ENCODE data around the gene RBM10. TPM values are rescaled to one million over a fixed set of nuclear protein-coding genes. Genes with fewer than 3 reads are reported as not detected.

Gene RBM10
- total and polyA plus RNA-seq, 12 donors = 23.1 to 32.1 (median 26.8) TPM

DNA sequence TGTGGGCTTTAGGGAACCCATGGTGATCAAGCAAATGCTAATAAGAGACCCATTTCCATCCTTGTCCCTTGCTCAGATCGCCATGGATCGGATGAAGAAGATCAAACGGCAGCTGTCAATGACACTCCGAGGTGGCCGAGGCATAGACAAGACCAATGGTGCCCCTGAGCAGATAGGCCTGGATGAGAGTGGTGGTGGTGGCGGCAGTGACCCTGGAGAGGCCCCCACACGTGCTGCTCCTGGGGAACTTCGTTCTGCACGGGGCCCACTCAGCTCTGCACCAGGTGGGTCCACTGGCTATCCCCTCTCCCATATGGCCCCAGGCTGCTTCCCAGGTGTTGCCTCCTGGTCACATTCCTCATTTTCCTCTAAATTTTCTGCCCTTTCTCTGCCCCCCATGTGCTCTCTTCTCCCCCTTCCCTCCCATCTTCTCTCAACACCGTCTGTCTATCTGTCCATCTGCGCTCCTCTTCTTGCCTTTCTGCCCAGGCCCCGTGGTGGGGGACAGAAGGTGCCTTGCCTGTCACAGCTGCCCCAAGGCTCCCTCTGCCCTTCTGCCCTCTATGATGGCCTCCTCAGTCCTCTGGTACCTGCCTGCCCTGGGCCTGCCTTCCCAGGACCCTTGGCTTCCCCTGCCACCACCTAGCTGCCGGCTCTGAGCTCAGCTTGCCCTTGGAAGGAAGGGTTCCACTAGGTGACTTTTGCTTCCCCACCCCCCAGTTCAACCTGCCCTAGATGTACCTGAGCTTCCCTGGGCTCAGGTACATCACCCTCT is 78.6 kb downstream of the RBM10 start:
- H3K36me3 ChIP-seq = peaks cover 0 to 59% (median 9%) of the 10 kb centered on the region in 9 donors
- no peak for DNase-seq
- no peak for ATAC-seq
- H3K9me3 ChIP-seq = no peaks in the 10 kb centered on the region
- H3K27me3 ChIP-seq = no peaks in the 10 kb centered on the region
- 90 to 93% methylated on average over 5 to 13 of the region's 13 CpGs for WGBS, 2 donors
- intact Hi-C loops (cut with DNase I) = no loop called here
- no peak overlapping the region for H3K4me3 ChIP-seq
- H3K4me1 ChIP-seq = peaks cover 0 to 22% (median 13%) of the 10 kb centered on the region in 9 donors
- H3K27ac ChIP-seq = no peak overlapping the region
- no peak for TF ChIP-seq CTCF (IDR thresholded peaks at IDR 0.05)

GRCh38 chrX:47224266-47224895 is 79.4 kb downstream of the RBM10 start:
- ATAC-seq (no peak), DNase-seq (no peak)
- peaks cover 0 to 3% (median 0%) of the 10 kb centered on the region in 7 donors for H3K27me3 ChIP-seq
- no peak overlapping the region for H3K27ac ChIP-seq
- H3K9me3 ChIP-seq = no peaks in the 10 kb centered on the region
- H3K4me1 ChIP-seq = peaks cover 0 to 22% (median 12%) of the 10 kb centered on the region in 9 donors
- intact Hi-C loops (cut with DNase I) = no loop called here
- WGBS, 2 donors = 86 to 92% methylated on average over 16 to 17 of the region's 17 CpGs
- no peak overlapping the region for H3K4me3 ChIP-seq
- TF ChIP-seq CTCF (IDR thresholded peaks at IDR 0.05) = no peak
- H3K36me3 ChIP-seq = peaks cover 0 to 66% (median 9%) of the 10 kb centered on the region in 9 donors

DNA sequence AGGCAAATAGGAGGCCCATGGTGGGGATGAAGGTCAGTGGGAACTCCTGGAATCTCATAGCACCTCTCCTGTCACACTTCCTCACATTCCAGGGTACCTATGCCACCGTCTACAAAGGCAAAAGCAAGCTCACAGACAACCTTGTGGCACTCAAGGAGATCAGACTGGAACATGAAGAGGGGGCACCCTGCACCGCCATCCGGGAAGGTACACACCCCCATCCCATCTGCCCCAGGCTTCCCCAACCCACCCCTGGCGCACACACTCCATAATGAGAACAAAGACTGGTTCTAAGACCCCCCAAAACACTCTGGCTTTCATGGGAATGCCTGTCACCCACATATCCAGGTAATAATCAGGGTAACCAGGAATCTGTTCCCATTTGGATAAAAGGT is 79.9 kb downstream of the RBM10 start:
- ATAC-seq (no peak), DNase-seq (no peak)
- 89 to 99% methylated on average over 4 of the region's 4 CpGs for WGBS, 2 donors
- no peak overlapping the region for H3K27ac ChIP-seq
- TF ChIP-seq CTCF (IDR thresholded peaks at IDR 0.05) = no peak
- intact Hi-C loops (cut with DNase I) = no loop called here
- H3K9me3 ChIP-seq = no peaks in the 10 kb centered on the region
- peaks cover 0 to 19% (median 7%) of the 10 kb centered on the region in 9 donors for H3K4me1 ChIP-seq
- peaks cover 0 to 8% (median 0%) of the 10 kb centered on the region in 7 donors for H3K27me3 ChIP-seq
- no peak overlapping the region for H3K4me3 ChIP-seq
- peaks cover 0 to 71% (median 9%) of the 10 kb centered on the region in 9 donors for H3K36me3 ChIP-seq

GRCh38 chrX:47226071-47226470 is 81.0 kb downstream of the RBM10 start:
- no peak for TF ChIP-seq CTCF (IDR thresholded peaks at IDR 0.05)
- Histone ChIP-seq H3K27me3 (peaks cover 0 to 17% (median 0%) of the 10 kb centered on the region in 7 donors), H3K4me1 (peaks cover 0 to 8% (median 0%) of the 10 kb centered on the region in 9 donors), H3K9me3 (no peaks in the 10 kb centered on the region), H3K27ac (no peak overlapping the region), H3K4me3 (no peak overlapping the region), H3K36me3 (peaks cover 0 to 72% (median 9%) of the 10 kb centered on the region in 9 donors)
- intact Hi-C loops (cut with DNase I) = no loop called here
- 84 to 86% methylated on average over 5 to 6 of the region's 6 CpGs for WGBS, 2 donors
- DNase-seq = no peak
- no peak for ATAC-seq
